ENCODE data around the gene TNFRSF25.

- TF ChIP-seq, protein P1, sequence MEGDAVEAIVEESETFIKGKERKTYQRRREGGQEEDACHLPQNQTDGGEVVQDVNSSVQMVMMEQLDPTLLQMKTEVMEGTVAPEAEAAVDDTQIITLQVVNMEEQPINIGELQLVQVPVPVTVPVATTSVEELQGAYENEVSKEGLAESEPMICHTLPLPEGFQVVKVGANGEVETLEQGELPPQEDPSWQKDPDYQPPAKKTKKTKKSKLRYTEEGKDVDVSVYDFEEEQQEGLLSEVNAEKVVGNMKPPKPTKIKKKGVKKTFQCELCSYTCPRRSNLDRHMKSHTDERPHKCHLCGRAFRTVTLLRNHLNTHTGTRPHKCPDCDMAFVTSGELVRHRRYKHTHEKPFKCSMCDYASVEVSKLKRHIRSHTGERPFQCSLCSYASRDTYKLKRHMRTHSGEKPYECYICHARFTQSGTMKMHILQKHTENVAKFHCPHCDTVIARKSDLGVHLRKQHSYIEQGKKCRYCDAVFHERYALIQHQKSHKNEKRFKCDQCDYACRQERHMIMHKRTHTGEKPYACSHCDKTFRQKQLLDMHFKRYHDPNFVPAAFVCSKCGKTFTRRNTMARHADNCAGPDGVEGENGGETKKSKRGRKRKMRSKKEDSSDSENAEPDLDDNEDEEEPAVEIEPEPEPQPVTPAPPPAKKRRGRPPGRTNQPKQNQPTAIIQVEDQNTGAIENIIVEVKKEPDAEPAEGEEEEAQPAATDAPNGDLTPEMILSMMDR (conservative IDR thresholded peaks at IDR 0.05 in 1 of 2, IDR thresholded peaks at IDR 0.05 in 1 of 2; ENCODE audit: extremely low read depth in 1 of 2, insufficient read depth in 1 of 2, low read depth in 1 of 2, low read length in 2 of 2): no peak
- no peak for TF ChIP-seq EZH2 (IDR thresholded peaks at IDR 0.05; ENCODE audit: borderline replicate concordance, low read length)
Measured at GRCh38 chr1:6466023-6466422, at the start of gene TNFRSF25.
